HepG2 (cell line): Measurements from ENCODE around the gene SMLR1. TPM values are rescaled to one million over a fixed set of nuclear protein-coding genes. Genes with fewer than 3 reads are reported as not detected.

Experiments
- AKAP8 ChIP-seq: sonication (generic); formaldehyde crosslinking; IDR thresholded peaks from 2 replicates; pipeline ENCODE4 v1.5.1; 2020; ENCODE audit warnings: mild to moderate bottlenecking, missing genetic modification reagents
- DMTF1 ChIP-seq: sonication (generic); formaldehyde crosslinking; IDR thresholded peaks from 2 replicates; pipeline ENCODE4 v1.4.0; 2020; ENCODE audit warnings: mild to moderate bottlenecking, missing genetic modification reagents
- E2F1 ChIP-seq: sonication (generic); formaldehyde crosslinking; IDR thresholded peaks from 2 replicates; pipeline ENCODE4 v1.5.0; 2020; ENCODE audit warnings: missing genetic modification reagents
- KLF9 ChIP-seq: IDR thresholded peaks from 2 replicates; pipeline ENCODE4 v1.6.1; 2016; ENCODE audit warnings: low read depth
- MLX ChIP-seq: IDR thresholded peaks from 2 replicates; pipeline ENCODE4 v1.6.1; 2016
- MXD1 ChIP-seq: sonication (generic); formaldehyde crosslinking; IDR thresholded peaks from 2 replicates; pipeline ENCODE4 v1.4.0; 2020; ENCODE audit warnings: mild to moderate bottlenecking, missing genetic modification reagents
- NFIB ChIP-seq: sonication (generic); formaldehyde crosslinking; IDR thresholded peaks from 2 replicates; pipeline ENCODE4 v1.9.0; 2021; ENCODE audit warnings: missing genetic modification reagents, mild to moderate bottlenecking, borderline replicate concordance
- NR2F1 ChIP-seq, 2 experiments: fragments of 450-650 bp in 1 of 2; formaldehyde crosslinking in 1 of 2; IDR thresholded peaks; 2 replicates each; pipeline versions ENCODE4 v1.5.0 to v1.6.1; 2016 to 2020; ENCODE audit warnings: mild to moderate bottlenecking in 1 of 2, missing compliant biosample characterization in 1 of 2, missing genetic modification reagents in 1 of 2, moderate library complexity in 1 of 2
- POGZ ChIP-seq: sonication (generic); formaldehyde crosslinking; IDR thresholded peaks from 2 replicates; pipeline ENCODE4 v1.4.0; 2020; ENCODE audit warnings: mild to moderate bottlenecking, missing genetic modification reagents
- SRSF4 ChIP-seq: fragments of 200-400 bp; formaldehyde crosslinking; IDR thresholded peaks from one replicate; pipeline ENCODE4 v1.6.1; 2018; ENCODE audit warnings: mild to moderate bottlenecking, low read depth, low read length, moderate library complexity; ENCODE audit not compliant: poor library complexity, severe bottlenecking
- TEAD3 ChIP-seq: optimal IDR thresholded peaks from 2 replicates; pipeline ENCODE3; 2016; ENCODE audit warnings: borderline replicate concordance
- ZBED4 ChIP-seq: sonication (generic); formaldehyde crosslinking; IDR thresholded peaks from 2 replicates; pipeline ENCODE4 v1.4.0; 2020; ENCODE audit warnings: missing genetic modification reagents, borderline replicate concordance
- ZGPAT ChIP-seq: IDR thresholded peaks from 2 replicates; pipeline ENCODE4 v1.6.1; 2016; ENCODE audit warnings: mild to moderate bottlenecking
- ZNF10 ChIP-seq: sonication (generic); formaldehyde crosslinking; IDR thresholded peaks from 2 replicates; pipeline ENCODE4 v1.4.0; 2020; ENCODE audit warnings: mild to moderate bottlenecking, low read depth, missing genetic modification reagents, borderline replicate concordance
- ZNF432 ChIP-seq: sonication (generic); formaldehyde crosslinking; IDR thresholded peaks from 2 replicates; pipeline ENCODE4 v1.5.0; 2020; ENCODE audit warnings: missing genetic modification reagents, mild to moderate bottlenecking, borderline replicate concordance
- ZNF572 ChIP-seq: sonication (generic); formaldehyde crosslinking; IDR thresholded peaks from 2 replicates; pipeline ENCODE4 v1.5.1; 2020; ENCODE audit warnings: mild to moderate bottlenecking, missing genetic modification reagents
- ZNF790 ChIP-seq: sonication (generic); formaldehyde crosslinking; IDR thresholded peaks from 2 replicates; pipeline ENCODE4 v1.8.0; 2022; ENCODE audit warnings: missing genetic modification reagents, mild to moderate bottlenecking, borderline replicate concordance
- ZNF839 ChIP-seq: sonication (generic); formaldehyde crosslinking; IDR thresholded peaks from 2 replicates; pipeline ENCODE4 v1.4.0; 2020; ENCODE audit warnings: missing genetic modification reagents, mild to moderate bottlenecking, borderline replicate concordance
- polyA plus RNA-seq, 8 experiments: library from polyadenylated mRNA; depleted of rRNA in 3 of 8; stranded (reverse) in 7 of 8; unstranded in 1 of 8; fragments of >200 nt; fragmentation: Illumina TruSeq in 4 of 8; extraction: Trizol in 4 of 8; gene quantifications; 2 replicates each; pipeline versions ENCODE4 v1.2.1 to v1.2.3, GENCODE V29; 2011 to 2016; ENCODE audit warnings: low read depth in 4 of 8, missing spikeins in 1 of 8, mixed read lengths in 1 of 8; ENCODE audit not compliant: insufficient read depth in 1 of 8
- total RNA-seq, 5 experiments: library from RNA; depleted of rRNA; stranded (reverse); fragments of >200 nt; fragmentation: Illumina TruSeq; extraction: Trizol; gene quantifications; 2 replicates each; pipeline ENCODE4 v1.2.3, GENCODE V29; 2016; ENCODE audit warnings: low read depth in 1 of 5

Gene SMLR1
- total and polyA plus RNA-seq, 2 of the 13 experiments (the other 11 are each of a cell fraction or from before 2014, with no cell fraction given): 41.8 to 104 TPM

- peak; percentile 98 for TF ChIP-seq ZGPAT
- no peak for TF ChIP-seq SRSF4
- no peak for TF ChIP-seq AKAP8 (CRISPR knock-in tag)
- no peak for TF ChIP-seq ZNF10 (CRISPR knock-in tag)
- no peak; the same call in 1 of the 2 replicates for TF ChIP-seq E2F1
- TF ChIP-seq MLX (CRISPR knock-in tag): peak; percentile 93
- peak; percentile 82; the same call in 1 of the 2 replicates for TF ChIP-seq POGZ
- TF ChIP-seq DMTF1: no peak
- no peak for TF ChIP-seq ZBED4 (CRISPR knock-in tag)
- TF ChIP-seq NR2F1 (CRISPR knock-in tag; IDR thresholded peaks at IDR 0.05): peak; percentile 53 to 92; a peak in 3 of 4 replicates
- peak; percentile 100 for TF ChIP-seq TEAD3 (CRISPR knock-in tag)
- no peak for TF ChIP-seq NFIB (CRISPR knock-in tag)
- no peak; the same call in 1 of the 2 replicates for TF ChIP-seq ZNF790 (CRISPR knock-in tag)
- TF ChIP-seq KLF9 (CRISPR knock-in tag): no peak
- TF ChIP-seq ZNF839: no peak
- TF ChIP-seq ZNF432: no peak
- no peak for TF ChIP-seq MXD1 (CRISPR knock-in tag)
- no peak for TF ChIP-seq ZNF572 (CRISPR knock-in tag)
These were observed 11.8 kb upstream of the SMLR1 start (continued) for GRCh38 chr6:130815200-130816071.
